Parathyroid adenoma (tissue), 2 donors: ENCODE results near the gene ME2.
"Not testable (repeated sequence)": the region's sequence is repeated elsewhere in the genome, so short reads cannot be mapped to it uniquely, and the experiment has no call there.

ENCODE experiments used
- H2AFZ ChIP-seq: fragments of 300-600 bp; sonication (generic); one replicate; pipeline ENCODE4 v1.7.0; 2017; ENCODE audit warnings: antibody characterized with exemption, mild to moderate bottlenecking
- H3K27ac ChIP-seq: fragments of 300-600 bp; sonication (generic); one replicate; pipeline ENCODE4 v1.7.0; 2017
- H3K27me3 ChIP-seq: fragments of 300-600 bp; sonication (generic); one replicate; pipeline ENCODE4 v1.7.0; 2017; ENCODE audit warnings: low read length; ENCODE audit not compliant: control insufficient read depth, insufficient read depth
- H3K36me3 ChIP-seq: fragments of 300-600 bp; sonication (generic); one replicate; pipeline ENCODE4 v1.7.0; 2017; ENCODE audit warnings: low read length; ENCODE audit not compliant: control insufficient read depth, insufficient read depth
- H3K4me1 ChIP-seq: fragments of 300-600 bp; sonication (generic); one replicate; pipeline ENCODE4 v1.7.0; 2017; ENCODE audit warnings: control low read depth
- H3K4me2 ChIP-seq: fragments of 300-600 bp; sonication (generic); one replicate; pipeline ENCODE4 v1.7.0; 2017; ENCODE audit warnings: low read length
- H3K4me3 ChIP-seq: fragments of 300-600 bp; sonication (generic); one replicate; pipeline ENCODE4 v1.7.0; 2017; ENCODE audit warnings: low read depth, low read length
- H3K79me2 ChIP-seq: fragments of 300-600 bp; sonication (generic); one replicate; pipeline ENCODE4 v1.7.0; 2017; ENCODE audit warnings: control low read depth
- H3K9ac ChIP-seq: fragments of 300-600 bp; sonication (generic); one replicate; pipeline ENCODE4 v1.7.0; 2017; ENCODE audit warnings: mild to moderate bottlenecking
- H3K9me3 ChIP-seq: fragments of 300-600 bp; sonication (generic); one replicate; pipeline ENCODE4 v1.7.0; 2017; ENCODE audit warnings: low read length; ENCODE audit not compliant: control insufficient read depth
- TF ChIP-seq, protein P1 (sequence below): fragments of 300-600 bp; sonication (generic); IDR thresholded peaks from one replicate; pipeline ENCODE4 v1.7.0; 2017; ENCODE audit warnings: antibody characterized with exemption, mild to moderate bottlenecking
- donor health status: primary hyperparathyroidism.

ME2 gene

DNA sequence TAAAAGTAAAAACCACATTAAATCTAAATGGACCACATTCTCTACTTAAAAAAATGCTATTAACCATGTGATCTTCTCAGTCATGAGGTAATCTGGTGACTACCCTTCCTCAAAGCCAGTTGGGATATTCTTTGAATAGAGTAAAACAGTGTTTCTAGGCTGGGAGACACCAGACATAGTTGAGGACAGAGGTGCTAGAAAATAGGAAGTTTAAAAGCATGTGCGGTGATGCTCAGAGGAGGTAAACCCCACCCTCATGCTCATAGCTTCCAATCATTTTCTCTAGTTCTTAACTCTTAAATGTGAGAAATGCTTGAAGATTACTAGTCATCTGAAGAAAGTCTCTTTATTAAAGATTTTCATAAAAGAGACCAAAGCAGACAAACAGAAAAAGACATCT lies 58.3 kb downstream of the ME2 start:
- Histone ChIP-seq H2AFZ (no peak overlapping the region), H3K27ac (no peak overlapping the region), H3K9me3 (no peaks in the 10 kb centered on the region), H3K4me2 (no peak overlapping the region), H3K79me2 (no peaks in the 10 kb centered on the region), H3K9ac (no peak overlapping the region), H3K4me3 (no peak overlapping the region), H3K36me3 (no peaks in the 10 kb centered on the region), H3K4me1 (no peaks in the 10 kb centered on the region), H3K27me3 (no peaks in the 10 kb centered on the region)
- TF ChIP-seq, protein P1, sequence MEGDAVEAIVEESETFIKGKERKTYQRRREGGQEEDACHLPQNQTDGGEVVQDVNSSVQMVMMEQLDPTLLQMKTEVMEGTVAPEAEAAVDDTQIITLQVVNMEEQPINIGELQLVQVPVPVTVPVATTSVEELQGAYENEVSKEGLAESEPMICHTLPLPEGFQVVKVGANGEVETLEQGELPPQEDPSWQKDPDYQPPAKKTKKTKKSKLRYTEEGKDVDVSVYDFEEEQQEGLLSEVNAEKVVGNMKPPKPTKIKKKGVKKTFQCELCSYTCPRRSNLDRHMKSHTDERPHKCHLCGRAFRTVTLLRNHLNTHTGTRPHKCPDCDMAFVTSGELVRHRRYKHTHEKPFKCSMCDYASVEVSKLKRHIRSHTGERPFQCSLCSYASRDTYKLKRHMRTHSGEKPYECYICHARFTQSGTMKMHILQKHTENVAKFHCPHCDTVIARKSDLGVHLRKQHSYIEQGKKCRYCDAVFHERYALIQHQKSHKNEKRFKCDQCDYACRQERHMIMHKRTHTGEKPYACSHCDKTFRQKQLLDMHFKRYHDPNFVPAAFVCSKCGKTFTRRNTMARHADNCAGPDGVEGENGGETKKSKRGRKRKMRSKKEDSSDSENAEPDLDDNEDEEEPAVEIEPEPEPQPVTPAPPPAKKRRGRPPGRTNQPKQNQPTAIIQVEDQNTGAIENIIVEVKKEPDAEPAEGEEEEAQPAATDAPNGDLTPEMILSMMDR, result no peak

DNA sequence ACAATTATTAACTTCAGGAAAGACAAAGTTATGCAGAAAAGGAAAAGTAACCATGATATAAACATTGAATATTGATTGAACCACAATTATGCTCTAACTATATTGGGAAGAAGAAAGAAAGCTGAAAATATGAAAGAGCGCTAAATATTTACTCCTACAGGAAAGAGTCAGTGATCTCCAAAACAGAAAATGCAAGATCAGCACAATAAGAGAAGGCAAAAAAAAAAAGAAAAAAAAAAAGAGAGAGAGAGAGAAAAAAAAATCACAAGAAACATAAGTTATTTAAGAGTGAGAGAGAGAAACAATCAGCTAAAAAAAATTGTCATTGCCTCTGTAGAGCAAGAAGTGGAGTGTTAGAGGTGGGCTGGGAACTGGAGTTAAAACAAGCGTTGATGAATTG lies 60.0 kb downstream of the ME2 start:
- H3K36me3 ChIP-seq, result no peaks in the 10 kb centered on the region
- no peaks in the 10 kb centered on the region for H3K79me2 ChIP-seq
- no peak overlapping the region for H2AFZ ChIP-seq
- no peak overlapping the region for H3K4me3 ChIP-seq
- no peak overlapping the region for H3K9ac ChIP-seq
- H3K4me2 ChIP-seq, result no peak overlapping the region
- H3K9me3 ChIP-seq, result no peaks in the 10 kb centered on the region
- H3K4me1 ChIP-seq, result no peaks in the 10 kb centered on the region
- TF ChIP-seq, protein P1, result no peak
- no peaks in the 10 kb centered on the region for H3K27me3 ChIP-seq
- H3K27ac ChIP-seq, result no peak overlapping the region

DNA sequence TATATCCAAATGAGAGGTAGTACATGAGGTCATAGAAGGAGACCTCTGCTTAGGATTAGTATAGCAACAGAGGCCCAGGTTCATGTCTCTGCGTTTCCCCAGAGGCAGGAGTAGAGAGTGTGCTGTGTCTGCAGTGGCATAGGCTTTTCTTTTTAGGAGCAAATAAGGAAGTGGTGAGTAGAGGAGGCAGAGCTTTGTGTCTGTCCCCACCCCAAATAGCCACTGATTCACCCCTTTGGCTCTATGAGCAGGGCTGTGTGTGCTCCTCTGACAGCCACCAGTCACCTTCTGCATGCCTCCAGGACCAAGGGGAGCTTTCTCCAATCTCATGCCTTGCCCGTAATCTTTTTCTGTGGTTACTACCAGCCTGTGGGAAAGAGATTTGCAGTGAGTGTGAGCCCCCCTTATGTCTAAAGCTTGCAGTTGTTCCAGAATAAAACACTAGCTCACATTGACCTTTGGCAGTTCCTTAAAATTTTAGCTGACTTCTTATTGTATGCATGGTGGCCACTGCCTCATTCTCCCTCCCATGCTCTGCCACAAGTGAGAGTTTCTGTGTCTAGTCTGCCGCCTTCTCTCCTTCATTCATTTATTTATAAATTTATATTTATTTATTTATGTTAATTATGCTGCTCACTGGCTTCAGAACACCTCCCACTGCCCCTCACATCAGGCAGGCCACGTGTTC lies 65.5 kb downstream of the ME2 start:
- no peaks in the 10 kb centered on the region for H3K9me3 ChIP-seq
- H3K27me3 ChIP-seq, result no peaks in the 10 kb centered on the region
- H3K79me2 ChIP-seq, result no peaks in the 10 kb centered on the region
- no peaks in the 10 kb centered on the region for H3K36me3 ChIP-seq
- no peak overlapping the region for H3K4me2 ChIP-seq
- no peak overlapping the region for H3K9ac ChIP-seq
- H3K4me1 ChIP-seq, result no peaks in the 10 kb centered on the region
- H3K27ac ChIP-seq, result no peak overlapping the region
- TF ChIP-seq, protein P1, result no peak
- H3K4me3 ChIP-seq, result no peak overlapping the region
- no peak overlapping the region for H2AFZ ChIP-seq

DNA sequence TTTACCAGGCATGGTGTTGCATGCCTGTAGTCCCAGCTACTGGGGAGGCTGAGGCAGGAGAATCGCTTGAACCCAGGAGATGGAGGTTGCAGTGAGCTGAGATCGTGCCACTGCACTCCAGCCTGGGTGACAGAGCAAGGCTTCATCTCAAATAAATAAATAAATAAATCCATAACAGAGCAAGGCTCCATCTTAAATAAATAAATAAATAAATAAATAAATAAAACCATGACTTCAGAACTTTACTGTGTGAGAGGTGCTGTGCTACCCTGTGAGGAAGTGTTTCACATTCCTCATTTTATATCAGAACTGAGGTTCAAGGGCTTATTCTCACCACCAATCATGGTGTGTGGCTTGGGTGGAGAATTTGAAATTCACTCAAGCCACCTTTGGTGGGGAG lies 67.0 kb downstream of the ME2 start:
- H3K9me3 ChIP-seq, H3K27me3 ChIP-seq, H2AFZ ChIP-seq, H3K36me3 ChIP-seq, H3K9ac ChIP-seq, H3K4me2 ChIP-seq, H3K4me1 ChIP-seq, H3K79me2 ChIP-seq, H3K27ac ChIP-seq, H3K4me3 ChIP-seq: not testable (repeated sequence)

DNA sequence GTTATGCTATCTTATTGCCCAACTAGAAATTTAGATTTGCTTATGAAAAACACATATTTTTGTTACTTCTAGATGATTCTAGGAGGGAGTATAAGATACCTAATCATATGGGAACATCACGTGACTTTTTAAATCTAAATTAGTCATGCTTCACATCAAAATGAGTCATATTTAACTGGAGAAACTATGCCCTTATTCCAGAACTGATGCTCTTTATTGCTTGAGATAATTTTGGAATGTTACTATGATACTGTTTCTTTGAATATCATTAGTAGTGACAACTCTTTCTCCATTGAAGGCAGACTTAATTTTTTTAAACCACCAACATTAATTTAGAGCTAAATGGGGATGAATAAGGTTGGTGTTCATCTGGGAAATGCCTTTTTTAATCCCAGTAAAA lies 69.0 kb downstream of the ME2 start:
- Histone ChIP-seq H3K4me2 (no peak overlapping the region), H2AFZ (no peak overlapping the region), H3K4me1 (no peaks in the 10 kb centered on the region), H3K4me3 (no peak overlapping the region), H3K9me3 (no peaks in the 10 kb centered on the region), H3K9ac (no peak overlapping the region), H3K27me3 (no peaks in the 10 kb centered on the region), H3K36me3 (no peaks in the 10 kb centered on the region), H3K79me2 (no peaks in the 10 kb centered on the region), H3K27ac (no peak overlapping the region)
- TF ChIP-seq, protein P1, result no peak
